Stimulated activated CD8-positive, alpha-beta memory T cell treated with anti-CD3 and anti-CD28 coated beads, Interleukin-12 subunit alpha, Interleukin-12 subunit beta, amount 100 ng/mL, for 24 hours (primary cell): ENCODE measurements around the gene CCDC32.
"Not testable (repeated sequence)": the region's sequence is repeated elsewhere in the genome, so short reads cannot be mapped to it uniquely, and the experiment has no call there.

Source experiments
- DNase-seq: peaks from one replicate; pipeline ENCODE4 v3.0.0-alpha.2; 2020; ENCODE audit errors: extremely low read depth

Gene CCDC32, protein sequence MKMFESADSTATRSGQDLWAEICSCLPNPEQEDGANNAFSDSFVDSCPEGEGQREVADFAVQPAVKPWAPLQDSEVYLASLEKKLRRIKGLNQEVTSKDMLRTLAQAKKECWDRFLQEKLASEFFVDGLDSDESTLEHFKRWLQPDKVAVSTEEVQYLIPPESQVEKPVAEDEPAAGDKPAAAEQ

DNA sequence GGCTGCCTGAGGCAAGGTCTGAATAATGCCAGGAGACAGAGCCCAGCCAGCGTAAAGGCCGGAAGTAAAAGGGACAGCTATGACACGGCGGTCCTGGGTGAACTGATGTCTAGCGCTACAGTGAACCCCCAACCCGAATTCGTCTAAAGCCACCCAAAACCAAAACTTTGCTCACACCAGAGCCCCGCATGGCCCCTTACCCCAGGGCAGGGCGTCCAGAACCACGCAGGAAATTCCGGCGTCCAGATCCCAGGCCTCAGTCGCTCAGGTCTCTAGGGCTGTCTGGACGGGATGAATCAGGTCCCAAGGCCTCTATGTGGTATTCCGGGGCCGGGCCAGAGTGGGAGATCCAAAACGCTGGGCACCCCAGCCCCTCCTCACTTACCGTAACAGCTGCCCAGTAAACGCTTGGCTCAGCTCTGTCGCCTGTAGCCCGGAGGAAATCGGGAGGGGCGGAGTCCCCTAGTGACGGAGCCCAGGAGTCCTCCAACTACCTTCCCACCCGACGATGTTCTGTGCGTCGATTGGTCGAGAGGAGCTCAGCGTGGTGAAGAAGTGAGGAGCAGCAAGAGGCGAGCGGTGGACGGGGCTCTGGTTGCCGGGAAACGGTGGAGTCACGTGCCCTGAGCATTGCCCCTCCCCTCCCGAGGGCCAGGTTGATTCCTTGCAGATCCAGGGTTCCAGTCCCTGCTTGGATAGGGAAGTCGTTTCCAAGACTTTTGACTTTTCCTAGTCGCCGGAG lies at the start of gene CCDC32:
Gene CCDC32, minus strand, starts transcription at position 452 of the 742 bp plus-strand sequence. CDS start 2,027 bp downstream, outside the sequence.
- peak; percentile 90 for DNase-seq

DNA sequence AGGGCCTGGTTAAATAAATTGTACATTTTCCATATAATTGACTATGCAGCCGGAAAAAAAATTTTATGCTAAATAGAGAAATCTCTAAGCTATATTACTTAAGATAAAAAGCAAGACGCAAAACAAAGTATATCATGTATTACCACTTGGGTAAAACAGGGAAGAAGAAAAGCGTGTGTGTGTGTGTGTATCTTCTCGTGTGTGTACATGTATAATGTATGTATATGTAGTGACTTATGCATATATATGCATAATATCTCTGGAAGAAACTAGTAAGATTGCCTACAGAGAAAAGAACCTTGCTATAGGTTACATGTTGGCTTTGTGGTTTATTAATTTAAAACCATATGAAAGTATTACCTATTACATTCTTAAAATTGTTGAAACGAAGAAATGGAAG lies 48.2 kb upstream of the CCDC32 start:
- no peak for DNase-seq

DNA sequence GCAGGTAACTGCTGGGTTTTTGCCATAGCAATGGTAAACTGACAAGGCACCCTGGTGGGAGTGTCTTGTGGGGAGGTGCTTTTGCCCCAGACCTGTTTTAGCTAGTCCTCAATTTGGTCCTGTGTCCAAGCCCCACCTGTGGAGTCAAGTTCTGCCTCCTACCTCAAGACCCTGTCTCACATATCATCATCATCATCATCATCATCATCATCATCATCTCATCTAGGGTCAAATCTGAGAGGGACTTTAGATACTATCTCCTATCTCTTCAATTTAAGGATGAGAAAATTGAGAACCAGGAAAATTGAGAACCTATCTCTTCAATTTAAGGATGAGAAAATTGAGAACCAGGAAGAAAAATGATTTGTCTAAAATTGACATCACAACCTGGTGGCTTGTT lies 39.1 kb upstream of the CCDC32 start:
- no peak for DNase-seq

DNA sequence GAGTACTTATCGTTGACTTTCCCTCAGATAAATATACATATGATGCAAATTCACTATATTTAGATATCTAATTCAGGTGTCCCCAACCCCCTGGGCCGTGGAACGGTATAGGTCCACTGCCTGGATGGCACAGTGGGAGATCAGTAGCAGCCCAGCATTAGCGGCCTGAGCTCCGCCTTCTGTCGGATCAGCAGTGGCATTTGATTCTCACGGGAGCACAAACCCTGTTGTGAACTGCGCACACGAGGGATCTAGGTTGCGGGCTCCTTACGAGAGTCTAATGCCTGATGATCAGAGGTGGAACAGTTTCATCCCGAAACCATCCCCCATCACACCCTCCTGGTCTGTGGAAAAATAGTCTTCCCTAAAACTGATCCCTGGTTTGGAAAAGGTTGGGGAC lies 36.1 kb upstream of the CCDC32 start:
- no peak for DNase-seq

DNA sequence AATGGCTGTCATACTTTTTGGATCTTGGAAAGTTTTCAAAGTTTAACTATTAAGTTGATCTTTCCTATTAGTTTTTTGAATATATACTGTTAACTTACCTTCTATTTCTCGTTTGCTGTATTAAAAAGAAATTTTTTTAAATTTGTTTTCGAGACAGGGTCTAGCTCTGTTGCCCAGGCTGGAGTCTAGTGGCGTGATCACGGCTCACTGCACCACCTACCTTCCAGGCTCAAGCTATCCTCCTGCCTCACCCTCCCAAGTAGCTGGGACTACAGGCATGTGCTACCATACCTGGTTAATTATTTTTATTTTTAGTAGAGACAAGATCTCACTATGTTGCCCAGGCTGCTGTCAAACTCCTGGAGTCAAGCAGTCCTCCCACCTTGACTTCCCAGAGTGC lies 33.8 kb upstream of the CCDC32 start:
- no peak for DNase-seq

DNA sequence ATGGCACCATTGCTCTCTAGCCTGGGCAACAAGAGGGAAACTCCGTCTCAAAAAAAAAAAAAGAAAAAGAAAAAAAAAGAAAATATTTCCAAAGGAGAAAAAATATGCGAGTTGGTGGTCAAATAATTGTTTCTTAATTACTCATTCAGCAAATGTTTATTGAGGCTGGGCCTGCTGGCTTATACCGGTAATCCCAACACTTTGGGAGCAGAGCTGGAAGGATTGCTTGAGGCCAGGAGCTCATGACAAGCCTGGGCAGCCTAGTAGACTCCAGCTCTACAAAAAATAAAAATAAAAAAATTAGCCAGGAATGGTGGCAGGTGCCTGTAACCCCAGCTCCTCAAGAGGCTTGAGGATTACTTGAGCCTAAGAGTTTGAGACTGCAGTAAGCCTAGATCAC lies 33.3 kb upstream of the CCDC32 start:
- DNase-seq: no peak

DNA sequence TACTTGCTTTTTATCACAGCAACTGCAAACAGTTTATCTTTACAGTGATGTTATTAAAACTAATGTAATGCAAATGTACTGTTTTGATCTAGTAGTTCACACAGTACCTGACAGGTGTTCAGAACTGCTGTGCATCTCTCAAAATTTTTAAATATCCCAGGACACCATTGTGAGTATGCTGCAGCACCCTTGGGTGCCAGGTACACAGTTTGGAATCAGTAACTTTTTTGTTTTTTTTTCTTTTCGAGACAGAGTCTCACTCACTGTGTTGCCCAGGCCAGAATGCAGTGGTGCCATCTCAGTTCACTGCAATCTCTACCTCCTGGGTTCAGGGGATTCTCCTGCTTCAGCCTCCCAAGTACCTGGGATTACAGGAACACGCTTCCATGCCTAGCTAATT lies 32.2 kb upstream of the CCDC32 start:
- DNase-seq: no peak

DNA sequence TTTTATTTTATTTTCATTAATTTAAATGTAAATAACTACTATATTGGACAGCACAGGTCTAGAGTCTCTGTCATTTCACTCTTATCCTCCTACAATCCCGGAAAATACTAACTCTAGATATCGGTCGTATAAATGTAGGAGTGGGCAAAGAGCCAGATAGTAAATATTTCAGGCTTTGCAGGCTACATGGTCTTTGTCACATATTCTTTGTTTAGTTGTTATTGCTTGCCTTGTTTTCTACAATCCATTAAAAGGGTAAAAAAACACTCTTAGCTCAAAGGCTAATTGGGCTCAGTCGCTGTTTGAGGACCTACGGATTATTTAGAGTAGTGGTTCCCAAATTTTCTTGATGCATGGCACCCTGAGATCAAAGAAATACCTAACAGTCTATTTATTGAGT lies 30.9 kb upstream of the CCDC32 start:
- DNase-seq: no peak

DNA sequence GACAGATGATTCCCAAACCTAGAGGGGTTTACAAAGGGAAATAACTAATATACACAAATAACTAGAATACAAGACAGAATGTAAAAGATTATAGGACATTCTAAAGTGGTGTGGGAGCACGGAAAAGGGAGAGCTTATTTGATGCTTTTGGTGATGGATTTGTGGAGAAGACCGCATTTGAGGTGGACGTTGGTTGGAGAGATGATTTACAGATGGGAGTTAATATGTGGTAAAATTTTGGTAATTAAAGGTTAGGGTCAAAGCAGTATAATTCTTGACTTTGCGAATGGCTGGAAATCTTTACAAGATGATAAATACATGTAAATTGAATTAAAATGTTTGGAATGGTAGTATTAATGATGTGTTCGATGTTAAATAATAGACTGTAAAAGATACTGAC lies 30.4 kb upstream of the CCDC32 start:
- no peak for DNase-seq

DNA sequence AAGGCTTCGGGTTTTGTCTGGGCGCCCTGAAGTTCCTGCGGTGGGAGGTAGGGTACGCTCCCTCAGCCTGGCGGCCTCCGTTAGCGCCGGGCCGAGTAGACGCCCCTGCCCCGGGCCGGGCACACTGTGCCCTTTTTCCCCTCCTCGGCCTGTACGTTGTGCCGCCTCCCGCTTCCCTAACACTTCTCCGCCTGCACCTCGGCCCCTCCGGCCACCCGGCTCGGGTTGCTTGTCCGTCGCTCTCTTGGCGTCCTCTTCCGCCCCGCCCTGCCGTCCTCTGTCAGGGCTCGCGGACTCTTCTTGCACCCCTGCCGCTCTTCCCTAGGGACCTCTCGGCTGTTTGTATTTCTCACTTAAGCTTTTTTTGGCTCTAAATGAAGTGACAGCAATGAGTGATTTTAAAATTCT lies 29.6 kb upstream of the CCDC32 start:
- DNase-seq: no peak

DNA sequence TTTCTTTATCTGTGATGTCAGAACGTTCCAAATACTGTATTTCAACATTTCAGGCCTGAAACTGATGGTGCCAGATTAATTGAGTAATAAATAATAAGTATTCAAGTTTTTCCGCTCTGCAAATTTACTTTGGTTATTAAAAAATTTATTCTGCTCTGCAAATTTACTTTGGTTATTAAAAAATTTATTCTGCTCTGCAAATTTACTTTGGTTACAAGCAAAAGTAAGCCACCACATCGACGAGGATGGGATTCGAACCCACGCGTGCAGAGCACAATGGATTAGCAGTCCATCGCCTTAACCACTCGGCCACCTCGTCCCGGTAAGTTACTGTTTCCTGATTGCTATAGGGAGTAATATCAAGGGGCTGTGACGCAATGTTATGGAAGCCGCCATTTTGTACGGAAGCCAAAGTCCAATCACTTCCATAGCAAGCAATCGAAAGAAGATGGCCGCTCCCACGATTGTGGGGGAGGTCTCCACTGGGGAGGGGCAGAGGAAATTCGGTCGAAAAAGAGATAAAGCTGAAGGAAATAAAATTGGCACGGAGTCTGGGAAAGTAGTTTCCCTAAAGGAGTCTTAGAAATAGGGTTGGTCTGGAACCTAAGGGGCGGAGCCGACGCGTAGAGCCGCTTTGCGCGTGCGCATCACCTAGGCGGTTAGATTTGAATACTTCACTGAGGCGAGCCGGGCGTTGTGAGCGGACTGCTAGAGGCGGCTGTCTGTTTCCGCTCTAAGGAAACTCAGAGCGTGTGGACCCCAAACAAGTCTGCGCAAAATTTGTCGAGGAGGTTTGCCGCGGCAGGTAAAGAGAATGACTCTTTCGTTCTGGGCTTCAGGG lies 29.0 kb upstream of the CCDC32 start, which contains the start of gene KNL1:
Gene KNL1, plus strand, starts transcription at position 662 of the 841 bp plus-strand sequence. CDS start 8,683 bp downstream, outside the sequence.
- DNase-seq: peak; percentile 68

DNA sequence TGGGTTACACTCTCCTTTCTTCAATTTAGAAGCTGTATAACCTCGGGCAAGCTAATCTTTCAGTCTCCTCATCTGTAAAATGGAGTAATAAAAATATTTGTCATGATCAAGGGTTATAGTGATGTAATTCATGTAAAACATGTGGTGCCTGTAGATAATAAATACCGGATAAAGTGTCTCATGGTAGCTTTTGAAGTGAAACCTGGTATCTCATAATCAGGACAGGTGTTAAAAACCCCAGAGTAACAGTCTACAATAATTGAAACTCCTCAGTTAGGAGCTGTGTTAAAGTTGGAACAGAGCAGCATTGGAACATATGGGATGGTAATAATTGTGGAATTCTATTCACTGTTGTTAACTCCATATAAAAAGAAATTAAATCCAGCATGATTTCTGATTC lies 28.3 kb upstream of the CCDC32 start:
- no peak for DNase-seq

DNA sequence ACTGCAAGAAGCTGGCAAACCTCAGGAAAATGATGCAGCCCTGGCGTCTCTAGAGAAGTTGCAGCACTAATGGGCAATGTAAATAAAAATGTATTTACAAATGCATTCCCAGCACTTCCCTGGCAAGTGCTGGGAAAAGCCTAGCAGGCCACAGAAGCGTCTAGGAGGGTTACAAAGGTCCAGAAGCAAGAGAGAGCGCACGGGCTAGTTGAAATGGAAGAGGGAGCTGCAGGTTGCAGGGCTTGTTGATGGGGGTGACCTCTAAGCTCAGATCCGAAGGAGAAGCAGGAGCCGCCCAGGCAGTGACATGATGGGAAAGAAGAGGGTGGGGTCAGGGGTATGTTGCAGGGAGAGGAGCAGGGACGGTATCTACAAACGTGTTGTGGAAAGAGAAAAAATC lies 26.5 kb upstream of the CCDC32 start:
- no peak for DNase-seq

DNA sequence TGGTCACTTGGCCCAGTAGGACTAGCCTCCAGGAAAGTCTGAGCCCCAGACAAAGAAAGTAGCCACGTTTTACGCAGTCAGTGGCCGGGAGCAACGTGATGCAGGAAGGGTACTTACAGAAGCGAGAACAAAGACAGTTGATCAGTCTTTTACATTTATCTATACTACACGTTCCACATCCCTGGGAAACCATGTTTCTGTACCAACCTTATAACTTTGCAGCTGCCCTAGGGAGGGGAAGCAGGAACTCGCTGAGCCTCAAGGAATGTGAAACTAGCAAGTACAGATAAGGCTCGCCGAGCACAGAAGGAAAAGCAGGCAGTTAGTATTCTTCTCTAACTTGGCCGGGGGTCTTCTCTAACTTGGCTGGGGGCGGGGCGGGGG lies 25.8 kb upstream of the CCDC32 start:
- no peak for DNase-seq

DNA sequence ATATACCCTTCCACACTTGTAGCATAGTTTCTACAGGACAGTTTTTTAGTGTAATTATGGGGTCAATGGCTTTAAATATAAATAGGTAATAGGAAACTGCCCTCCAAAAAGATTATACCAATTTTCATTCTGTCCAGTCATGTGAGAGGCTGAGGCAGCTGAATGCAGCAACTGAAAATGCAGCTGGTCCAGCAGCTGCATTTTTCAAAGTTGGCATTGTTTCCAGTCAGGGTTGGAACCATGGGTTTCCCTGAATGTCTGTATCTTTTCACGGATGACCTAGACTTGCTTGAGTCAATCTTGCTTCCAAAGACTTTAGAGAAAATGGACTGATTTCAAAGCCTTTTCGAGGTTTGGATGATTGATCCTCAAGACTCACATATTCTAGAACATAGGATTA lies 19.3 kb upstream of the CCDC32 start:
- DNase-seq: no peak

DNA sequence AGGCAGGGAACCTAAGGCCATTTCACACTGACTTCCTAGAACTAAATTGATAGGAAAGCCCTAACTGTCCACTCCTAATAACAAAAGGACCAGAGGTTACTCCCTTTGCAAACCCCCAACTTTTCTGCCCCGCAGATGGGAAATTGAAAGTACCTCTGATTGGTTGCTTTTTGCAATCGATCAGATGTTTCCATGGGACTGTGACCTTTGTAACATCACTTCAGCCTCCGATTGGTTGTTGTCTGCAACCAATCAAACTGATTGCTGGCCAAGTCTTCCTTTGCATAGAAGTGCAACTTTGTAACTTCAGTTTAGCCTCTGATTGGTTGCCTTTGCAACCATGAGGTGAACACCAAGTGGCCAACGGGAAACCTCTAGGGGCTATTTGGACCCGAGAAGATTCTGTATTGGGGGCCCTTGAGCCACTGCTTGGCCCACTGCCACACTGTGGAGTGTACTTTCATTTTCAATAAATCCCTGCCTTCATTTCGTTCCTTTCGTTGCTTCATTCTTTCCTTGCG lies 17.9 kb upstream of the CCDC32 start:
- no peak for DNase-seq

DNA sequence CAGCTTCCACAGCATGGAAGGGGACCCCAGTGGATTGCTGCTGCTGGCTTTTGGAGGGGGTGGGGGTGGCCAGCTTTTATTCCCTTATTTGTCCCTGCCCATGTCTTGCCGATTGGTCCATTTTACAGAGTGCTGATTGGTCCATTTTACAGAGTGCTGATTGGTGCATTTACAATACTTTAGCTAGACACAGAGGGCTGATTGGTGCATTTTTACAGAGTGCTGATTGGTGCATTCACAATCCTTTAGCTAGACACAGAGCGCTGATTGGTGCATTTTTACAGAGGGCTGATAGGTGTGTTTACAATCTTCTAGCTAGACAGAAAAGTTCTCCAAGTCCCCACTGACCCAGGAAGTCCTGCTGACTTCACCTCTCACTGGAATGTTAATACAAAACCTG lies 17.0 kb upstream of the CCDC32 start:
- DNase-seq: not testable (repeated sequence)

DNA sequence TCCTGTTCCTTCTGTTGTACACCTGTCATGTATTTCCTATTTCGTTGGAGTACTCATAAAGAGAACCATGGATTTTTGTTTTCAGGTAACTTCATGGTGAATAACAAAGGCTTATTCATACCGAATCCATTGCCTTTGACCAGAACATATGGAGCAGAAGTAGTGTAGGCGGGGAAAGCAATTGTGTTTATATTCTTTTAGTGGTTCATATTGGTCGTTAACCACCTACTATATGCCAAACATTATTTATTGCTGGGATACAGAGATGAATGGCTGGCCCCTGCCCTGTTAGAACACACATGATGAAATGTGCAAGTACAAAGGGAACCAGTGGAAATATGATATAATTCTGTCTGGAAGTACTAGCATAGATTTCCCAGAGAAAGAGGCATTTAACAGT lies 14.1 kb upstream of the CCDC32 start:
- no peak for DNase-seq

DNA sequence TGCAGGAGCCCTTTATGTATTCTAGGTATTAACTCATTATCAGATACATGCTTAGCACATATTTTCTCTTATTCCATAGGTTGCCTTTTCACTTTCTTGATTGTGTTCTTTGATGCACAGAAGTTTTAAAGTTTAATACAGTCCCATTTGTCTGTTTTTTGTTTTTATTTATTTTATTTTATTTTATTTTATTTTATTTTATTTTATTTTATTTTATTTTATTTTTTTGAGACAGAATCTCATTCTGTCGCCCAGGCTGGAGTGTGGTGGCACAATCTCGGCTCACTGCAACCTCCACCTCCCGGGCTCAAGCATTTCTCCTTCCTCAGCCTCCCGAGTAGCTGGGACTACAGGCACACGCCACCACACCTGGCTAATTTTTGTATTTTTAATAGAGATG lies 12.1 kb upstream of the CCDC32 start:
- DNase-seq: not testable (repeated sequence)

DNA sequence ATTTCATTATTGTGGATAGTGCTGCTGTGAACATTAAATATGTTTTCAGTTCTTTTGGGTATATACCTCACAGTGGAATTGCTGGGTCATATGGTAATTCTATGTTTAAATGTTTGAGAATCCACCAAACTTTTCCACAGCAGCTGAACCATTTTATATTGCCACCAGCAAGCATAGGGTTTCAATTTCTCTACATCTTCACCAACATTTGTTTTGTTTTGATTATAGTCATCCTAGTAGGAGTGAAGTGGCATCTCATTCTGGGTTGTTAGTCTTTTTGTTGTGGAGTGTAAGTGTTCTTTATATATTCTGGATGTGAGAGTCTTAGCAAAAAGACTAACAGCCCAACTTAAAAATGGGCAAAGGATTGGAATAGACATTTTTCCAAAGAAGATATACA lies 10.3 kb upstream of the CCDC32 start:
- DNase-seq: no peak

DNA sequence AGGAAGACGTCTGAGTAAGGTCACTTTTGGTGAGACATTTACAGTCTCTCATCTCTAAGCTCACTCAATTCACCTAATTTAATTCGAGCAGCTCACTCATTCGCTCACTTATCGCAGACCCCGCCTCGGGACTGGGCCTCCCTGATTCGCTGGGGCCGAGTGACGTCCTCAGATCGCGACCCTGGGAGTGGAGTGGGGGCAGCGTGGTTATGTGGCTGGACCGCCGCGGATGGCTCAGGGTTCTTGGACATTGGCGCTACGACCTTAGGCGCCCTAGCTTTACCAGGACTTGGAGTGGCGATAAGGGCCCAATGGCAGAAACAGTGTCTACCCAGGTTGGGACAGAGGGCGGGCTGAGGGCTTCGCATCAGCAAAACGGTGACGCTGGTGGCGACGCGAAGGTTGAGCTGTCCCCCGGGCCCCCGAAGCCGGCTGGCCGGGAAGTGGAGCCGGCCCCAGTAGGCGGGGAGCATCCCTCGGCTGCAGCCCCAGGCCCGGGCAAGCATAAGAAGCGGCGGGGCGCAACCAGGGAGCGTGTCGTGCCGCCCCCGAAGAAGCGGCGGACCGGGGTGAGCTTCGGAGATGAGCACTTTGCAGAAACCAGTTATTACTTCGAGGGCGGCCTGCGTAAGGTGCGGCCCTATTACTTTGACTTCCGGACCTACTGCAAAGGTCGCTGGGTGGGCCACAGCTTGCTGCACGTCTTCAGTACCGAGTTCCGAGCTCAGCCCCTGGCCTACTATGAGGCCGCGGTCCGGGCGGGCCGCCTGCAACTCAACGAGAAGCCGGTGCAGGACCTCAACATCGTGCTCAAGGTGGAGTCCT lies 4.5 kb upstream of the CCDC32 start, which contains the start of gene RPUSD2:
Gene RPUSD2, plus strand, starts transcription at position 171 of the 825 bp plus-strand sequence. Its CDS starts 39 bp downstream, at position 210.
- DNase-seq: peak; percentile 89
